NCI-H82 treated with DMSO at 0.1 percent for 48 hours (cell line): ENCODE data around the gene EEF1A2.
"Not testable (repeated sequence)": the region's sequence is repeated elsewhere in the genome, so short reads cannot be mapped to it uniquely, and the experiment has no call there.

ENCODE experiments used
- DNase-seq: peaks from one replicate; lab custom pipeline; 2025; ENCODE audit not compliant: unreplicated experiment; lab: John Stamatoyannopoulos, UW

The EEF1A2 gene

GRCh38 chr20:63520934-63521601, 22.2 kb upstream of the EEF1A2 start:
- DNase-seq = no peak

DNA sequence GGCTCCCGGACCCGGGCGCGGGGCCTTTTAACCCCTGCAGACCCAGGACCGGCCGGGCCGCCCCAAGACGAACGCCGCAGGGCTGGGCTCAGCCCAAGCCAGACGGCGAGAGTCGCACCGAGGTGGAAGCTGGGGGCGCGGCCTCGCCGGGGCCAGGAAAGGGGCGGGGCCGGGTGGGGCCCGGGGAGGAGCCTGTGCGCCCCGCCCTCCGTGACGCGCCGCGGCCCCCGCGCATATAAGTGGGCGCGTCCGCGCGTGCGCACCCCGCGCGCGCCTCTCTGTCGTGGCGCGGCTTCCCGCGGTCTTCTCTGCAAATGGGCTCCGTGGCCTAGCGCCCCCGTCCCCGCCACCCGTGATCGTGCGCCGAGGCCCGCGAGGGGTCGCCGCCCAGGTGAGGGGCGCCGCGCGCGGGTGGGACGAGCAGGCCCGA, 21.6 kb upstream of the EEF1A2 start, which contains the start of gene PPDPF:
PPDPF (plus strand) TSS at position 262 of the 430 bp plus-strand sequence. CDS start 544 bp downstream, outside the sequence.
- peak; percentile 23 for DNase-seq

DNA sequence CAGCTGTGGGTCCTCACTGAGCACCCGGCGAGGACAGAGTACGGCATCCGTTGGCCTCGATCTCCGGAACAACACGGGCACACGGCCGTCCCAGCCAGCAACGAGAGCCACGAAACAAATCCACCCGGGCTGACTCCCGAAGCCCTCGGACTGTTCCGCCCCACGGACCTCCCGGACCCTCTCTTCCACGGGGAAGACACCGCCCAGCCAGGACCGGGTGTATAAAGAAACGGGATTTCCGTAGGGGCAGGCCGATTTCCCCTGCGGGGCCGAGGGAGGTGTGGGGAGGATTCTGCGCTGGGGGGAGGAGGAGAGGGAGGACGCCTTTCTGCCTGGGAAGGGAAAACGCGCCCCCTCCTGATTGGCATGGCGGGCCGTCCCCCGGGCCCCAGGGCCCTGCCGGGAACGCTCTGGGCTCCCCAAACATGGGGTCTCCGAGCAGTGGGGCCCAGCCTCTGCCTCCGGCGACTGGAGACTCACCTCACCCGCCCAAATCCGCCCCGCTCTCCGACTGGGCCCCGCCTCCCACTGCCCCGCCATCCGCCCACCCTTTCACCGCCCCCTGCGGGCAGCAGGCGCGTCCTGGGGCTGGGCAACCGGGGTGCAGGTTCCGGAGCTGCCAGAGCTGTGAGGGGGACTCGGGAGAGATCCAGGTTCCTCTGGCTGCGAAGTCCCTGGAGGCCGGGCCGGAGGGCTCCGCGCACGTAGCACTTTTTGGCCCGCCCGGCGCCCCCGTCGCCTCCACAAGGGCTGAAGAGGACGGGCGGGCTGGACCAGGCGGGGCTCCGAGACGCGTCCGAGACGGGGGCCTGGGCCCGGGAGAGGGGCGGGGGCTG, 21.0 kb upstream of the EEF1A2 start:
- no peak for DNase-seq

DNA sequence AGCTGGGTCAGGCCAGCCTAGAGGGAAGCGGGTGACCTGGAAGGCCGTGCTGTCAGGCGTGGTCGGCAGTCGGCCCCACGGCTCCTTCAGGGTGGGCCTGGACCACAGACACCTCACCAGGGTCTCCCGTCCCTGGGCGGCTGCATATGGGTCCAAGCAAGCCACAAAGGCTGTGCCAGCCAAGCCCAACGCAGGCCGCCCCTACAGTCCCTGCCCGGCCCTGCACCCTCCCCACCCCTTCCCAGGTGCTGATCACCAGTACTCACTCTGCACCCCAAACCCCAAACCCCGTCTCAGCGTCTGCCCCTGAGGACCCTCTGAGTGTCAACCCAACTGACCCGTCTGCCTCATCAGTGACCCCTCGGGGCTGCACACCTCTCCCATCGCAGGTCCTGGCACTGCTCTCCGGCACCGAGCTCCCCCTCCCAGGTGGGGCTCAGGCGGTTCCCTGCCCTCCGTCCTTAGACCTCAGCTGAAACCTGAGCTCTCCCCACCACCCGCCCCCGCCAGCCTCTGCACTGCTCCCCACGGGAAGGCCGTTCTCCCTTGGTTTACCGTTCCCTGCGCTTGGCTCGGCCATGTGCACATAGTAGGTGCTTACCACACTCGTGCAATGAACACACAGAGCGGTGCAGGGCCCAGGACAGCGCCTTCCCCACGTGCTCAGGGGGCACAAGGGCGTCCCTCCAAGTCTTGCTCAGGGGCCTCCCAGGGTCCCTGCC, 20.2 kb upstream of the EEF1A2 start:
- DNase-seq = no peak

DNA sequence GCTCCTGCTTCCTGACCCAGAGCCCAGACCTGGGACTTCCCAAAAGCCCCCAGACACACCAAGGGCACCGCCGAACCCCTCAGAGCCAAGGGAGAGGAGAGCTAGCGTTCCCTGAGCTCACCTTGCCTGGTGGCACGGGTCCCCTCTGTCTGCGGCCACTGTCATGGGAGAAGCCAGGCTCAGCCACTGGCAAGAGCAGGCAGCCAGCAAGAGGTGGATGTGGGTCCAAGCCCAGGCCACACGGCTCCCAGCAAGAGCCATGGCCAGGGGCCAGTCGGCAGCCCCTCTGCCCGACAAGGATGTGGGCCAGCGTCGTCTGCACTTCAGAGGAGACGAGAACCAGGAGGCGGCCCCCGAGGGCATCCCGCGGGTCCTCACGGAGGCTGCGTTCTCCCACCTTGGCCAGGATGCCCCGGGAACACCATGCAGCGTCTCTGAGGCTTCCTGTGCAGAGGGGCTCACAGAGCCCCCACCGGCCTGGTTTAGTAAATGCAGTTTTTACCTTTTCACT, 19.5 kb upstream of the EEF1A2 start:
- no peak for DNase-seq

DNA sequence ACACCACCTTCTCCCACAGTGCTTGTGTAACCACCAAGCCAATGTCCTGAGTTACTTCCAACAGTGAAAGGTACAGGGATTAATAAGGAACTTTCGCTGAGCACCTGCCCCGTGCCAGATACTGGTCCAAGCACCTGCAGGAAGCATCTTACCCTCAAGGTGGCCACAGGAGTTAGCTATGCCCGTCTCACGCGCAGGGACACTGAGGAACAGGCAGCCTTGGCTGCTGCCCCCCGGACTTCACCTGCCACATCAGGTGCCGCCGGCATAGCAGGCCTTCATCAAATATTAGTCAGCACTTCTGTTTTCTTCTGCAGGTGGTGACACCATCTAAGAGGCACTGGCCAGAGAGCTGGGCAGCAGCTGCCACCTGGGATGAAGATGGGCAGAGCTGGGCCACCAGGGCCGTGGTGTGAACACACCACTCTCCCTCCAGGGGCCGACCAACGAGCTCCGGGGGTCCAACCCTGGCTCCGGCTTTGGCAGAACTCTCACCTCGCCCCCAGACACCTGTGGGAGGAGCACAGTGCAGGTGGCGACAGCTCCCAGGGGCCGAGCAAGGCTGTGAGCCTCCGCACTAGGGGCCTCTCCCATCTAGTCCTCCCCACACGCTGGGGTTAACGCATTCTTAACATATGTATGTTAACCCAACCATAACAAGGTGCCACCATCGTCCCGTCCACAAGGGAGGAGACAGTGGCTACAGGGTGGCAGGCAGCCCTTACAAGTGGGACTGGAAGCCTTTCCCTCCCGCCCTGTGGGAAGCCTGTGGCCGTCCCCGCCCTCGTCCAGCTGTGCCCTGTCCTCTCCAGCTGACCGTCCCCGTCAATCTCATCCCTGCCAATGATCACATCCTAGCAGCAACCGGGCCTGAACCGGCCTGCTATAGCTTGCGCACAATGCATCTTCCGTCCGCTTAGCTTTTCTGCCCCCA, 18.8 kb upstream of the EEF1A2 start:
- no peak for DNase-seq

GRCh38 chr20:63514520-63514919, 15.6 kb upstream of the EEF1A2 start:
- DNase-seq = not testable (repeated sequence)

GRCh38 chr20:63513207-63513606, 14.3 kb upstream of the EEF1A2 start:
- DNase-seq = no peak

DNA sequence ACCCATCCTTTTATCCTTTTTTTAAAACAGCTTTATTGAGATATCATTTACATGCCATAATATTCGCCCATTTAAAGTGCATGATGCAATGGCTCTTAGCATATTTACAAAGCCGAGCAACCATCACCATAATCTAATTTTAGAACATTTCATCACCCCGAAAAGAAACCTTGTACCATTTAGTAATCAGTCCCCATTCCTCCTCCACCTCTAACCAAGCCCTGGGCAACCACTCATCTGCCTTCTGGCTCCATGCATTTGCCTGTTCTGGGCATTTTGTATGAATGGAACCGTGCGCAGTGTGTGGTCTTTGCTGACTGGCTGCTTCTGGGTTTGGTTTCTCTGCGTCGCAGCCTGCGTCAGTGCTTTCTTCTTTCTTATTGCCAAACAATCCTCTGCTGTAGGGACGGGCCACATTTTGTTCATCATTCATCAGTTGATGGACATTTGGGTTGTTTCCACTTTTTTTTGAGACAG, 10.2 kb upstream of the EEF1A2 start:
- no peak for DNase-seq

DNA sequence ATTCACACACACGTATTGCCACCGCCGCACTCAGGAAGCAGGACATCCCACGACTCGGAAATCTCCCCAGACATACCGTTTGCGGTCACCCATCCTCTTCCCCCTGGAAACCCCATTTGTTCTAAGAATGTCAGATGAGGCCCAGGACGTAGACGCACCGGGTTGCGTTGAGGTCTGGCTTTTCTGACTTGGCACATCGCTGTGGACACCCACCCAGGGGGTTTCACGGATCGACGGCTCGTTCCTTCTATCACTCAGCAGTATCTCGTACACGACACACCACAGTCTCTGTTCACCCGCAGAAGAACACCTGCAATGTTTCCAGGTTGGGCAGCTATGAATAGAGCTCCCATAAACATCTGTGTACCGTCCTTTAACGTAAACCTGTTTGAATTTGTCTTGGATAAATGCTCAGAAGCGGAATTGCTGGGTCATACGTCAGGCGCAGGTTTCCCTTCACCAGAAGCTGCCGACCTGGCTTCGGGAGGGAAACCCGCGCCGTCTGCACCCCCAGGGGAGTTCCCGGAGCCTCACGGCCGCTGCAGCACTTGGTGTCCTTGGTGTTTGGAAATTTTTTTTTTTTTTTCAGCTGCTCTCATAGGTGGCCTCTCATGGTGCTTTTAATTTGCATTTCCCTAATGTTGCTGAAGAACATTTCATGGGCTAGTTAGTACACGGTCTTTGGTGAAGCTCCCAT, 9.3 kb upstream of the EEF1A2 start:
- DNase-seq = no peak

DNA sequence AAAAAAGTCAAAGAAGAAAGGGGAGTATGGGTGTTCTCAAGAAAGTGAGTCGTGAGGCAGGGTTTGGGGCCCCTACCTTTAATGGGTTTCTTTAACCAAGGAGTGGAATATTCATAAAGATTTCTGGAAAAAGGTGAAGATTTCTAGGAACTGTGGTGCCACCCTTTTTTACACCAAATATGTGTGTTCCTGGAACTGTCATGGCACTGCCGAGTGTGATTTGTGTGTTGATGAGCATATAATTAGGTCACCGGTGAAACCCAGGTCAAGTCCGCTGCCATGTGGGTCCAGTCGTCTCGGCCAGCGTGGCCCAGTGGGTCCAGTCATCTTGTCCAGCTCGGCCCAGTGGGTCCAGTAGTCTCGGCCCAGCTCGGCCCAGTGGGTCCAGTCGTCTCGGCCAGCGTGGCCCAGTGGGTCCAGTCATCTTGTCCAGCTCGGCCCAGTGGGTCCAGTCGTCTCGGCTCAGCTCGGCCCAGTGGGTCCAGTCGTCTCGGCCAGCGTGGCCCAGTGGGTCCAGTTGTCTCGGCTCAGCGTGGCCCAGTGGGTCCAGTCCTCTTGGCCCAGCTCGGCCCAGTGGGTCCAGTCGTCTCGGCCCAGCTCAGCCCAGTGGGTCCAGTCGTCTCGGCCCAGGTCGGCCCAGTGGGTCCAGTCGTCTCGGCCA, 8.3 kb upstream of the EEF1A2 start:
- DNase-seq = no peak

GRCh38 chr20:63505723-63506122, 6.8 kb upstream of the EEF1A2 start:
- no peak for DNase-seq

- no peak for DNase-seq
Measured at GRCh38 chr20:63505281-63505680, 6.4 kb upstream of the EEF1A2 start.

DNA sequence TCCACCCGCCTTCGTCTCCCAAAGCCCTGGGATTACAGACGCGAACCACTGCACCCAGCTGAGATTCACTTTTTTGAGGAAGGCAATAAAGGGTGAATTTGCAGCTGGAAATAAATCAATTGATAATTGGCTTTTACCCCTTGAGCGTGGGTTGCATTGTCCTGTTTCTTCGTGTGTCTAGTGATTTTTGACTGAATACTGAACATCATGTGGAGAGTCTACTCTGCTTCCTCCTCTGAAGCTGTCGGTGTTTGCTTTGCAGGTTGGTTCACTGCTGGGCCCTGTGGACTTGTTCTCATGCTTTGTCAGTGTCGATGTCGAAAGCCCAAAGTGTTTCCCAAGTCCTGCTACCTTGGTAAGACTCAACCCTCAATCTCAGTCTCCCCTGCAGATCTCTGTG, 5.8 kb upstream of the EEF1A2 start:
- DNase-seq = no peak

- no peak for DNase-seq
Measured at GRCh38 chr20:63503524-63503923, 4.6 kb upstream of the EEF1A2 start.

- DNase-seq = no peak
Measured at GRCh38 chr20:63502671-63503172, 3.8 kb upstream of the EEF1A2 start.

GRCh38 chr20:63501818-63502670, 3.2 kb upstream of the EEF1A2 start:
- peak; percentile 26 for DNase-seq
